WTC11 (cell line): Measurements from ENCODE around the gene COG3.

Experiments used
- ESRRA ChIP-seq: sonication (generic); formaldehyde crosslinking; IDR thresholded peaks from 2 replicates; pipeline ENCODE4 v1.8.1; 2022; ENCODE audit warnings: mild to moderate bottlenecking, missing genetic modification reagents, borderline replicate concordance
- FOXP1 ChIP-seq: sonication (generic); formaldehyde crosslinking; IDR thresholded peaks from 2 replicates; pipeline ENCODE4 v1.8.0; 2022; ENCODE audit warnings: missing genetic modification reagents, mild to moderate bottlenecking, moderate library complexity, borderline replicate concordance
- GABPB1 ChIP-seq: sonication (generic); formaldehyde crosslinking; IDR thresholded peaks from 2 replicates; pipeline ENCODE4 v1.8.1; 2023; ENCODE audit warnings: mild to moderate bottlenecking, missing genetic modification reagents
- TCF7 ChIP-seq: sonication (generic); formaldehyde crosslinking; IDR thresholded peaks from 2 replicates; pipeline ENCODE4 v1.8.0; 2022; ENCODE audit warnings: mild to moderate bottlenecking, low read depth, missing genetic modification reagents, moderate library complexity
- TEAD4 ChIP-seq: sonication (generic); formaldehyde crosslinking; IDR thresholded peaks from 2 replicates; pipeline ENCODE4 v1.8.0; 2022; ENCODE audit warnings: mild to moderate bottlenecking, missing genetic modification reagents
- ZNF121 ChIP-seq: sonication (generic); formaldehyde crosslinking; IDR thresholded peaks from 2 replicates; pipeline ENCODE4 v1.8.0; 2023; ENCODE audit warnings: missing genetic modification reagents
- ZNF232 ChIP-seq: sonication (generic); formaldehyde crosslinking; IDR thresholded peaks from 2 replicates; pipeline ENCODE4 v1.8.0; 2022; ENCODE audit warnings: mild to moderate bottlenecking, missing genetic modification reagents
- TF ChIP-seq, protein P1 (sequence below): sonication (generic); formaldehyde crosslinking; IDR thresholded peaks from 2 replicates; pipeline ENCODE4 v1.8.0; 2022; ENCODE audit warnings: mild to moderate bottlenecking, missing genetic modification reagents
- TF ChIP-seq, protein P2 (sequence below): sonication (generic); formaldehyde crosslinking; IDR thresholded peaks from 2 replicates; pipeline ENCODE4 v1.8.0; 2022; ENCODE audit warnings: mild to moderate bottlenecking, missing genetic modification reagents
- TF ChIP-seq, protein P3 (sequence below): fragments of 200-600 bp; IDR thresholded peaks from 2 replicates; pipeline ENCODE4 v1.8.0; 2022; ENCODE audit warnings: antibody characterized with exemption
- TF ChIP-seq, protein P4 (sequence below): sonication (generic); formaldehyde crosslinking; IDR thresholded peaks from 2 replicates; pipeline ENCODE4 v1.8.0; 2022; ENCODE audit warnings: mild to moderate bottlenecking, missing genetic modification reagents
- TF ChIP-seq, protein P5 (sequence below): sonication (generic); formaldehyde crosslinking; IDR thresholded peaks from 2 replicates; pipeline ENCODE4 v1.8.1; 2023; ENCODE audit warnings: mild to moderate bottlenecking, missing genetic modification reagents, moderate library complexity

DNA sequence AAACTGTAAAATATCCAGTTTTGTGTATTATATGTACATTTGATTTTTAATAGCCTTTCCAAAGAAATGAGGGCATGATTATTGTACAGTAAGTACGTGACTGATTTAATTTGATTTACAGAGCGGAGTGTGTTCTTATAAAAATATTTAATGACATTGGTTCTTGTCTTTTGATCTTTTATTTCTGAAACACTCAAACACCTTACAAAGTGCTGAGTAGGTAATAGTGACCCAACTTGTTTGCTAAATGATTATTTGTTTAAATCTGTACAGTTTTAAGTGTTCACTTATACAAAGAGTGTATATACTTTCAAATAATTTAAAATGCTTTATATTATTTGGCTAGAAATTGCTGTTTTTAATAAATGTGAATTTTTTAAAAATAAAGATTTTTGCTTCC lies 71.5 kb downstream of the COG3 start:
- TF ChIP-seq, protein P1, sequence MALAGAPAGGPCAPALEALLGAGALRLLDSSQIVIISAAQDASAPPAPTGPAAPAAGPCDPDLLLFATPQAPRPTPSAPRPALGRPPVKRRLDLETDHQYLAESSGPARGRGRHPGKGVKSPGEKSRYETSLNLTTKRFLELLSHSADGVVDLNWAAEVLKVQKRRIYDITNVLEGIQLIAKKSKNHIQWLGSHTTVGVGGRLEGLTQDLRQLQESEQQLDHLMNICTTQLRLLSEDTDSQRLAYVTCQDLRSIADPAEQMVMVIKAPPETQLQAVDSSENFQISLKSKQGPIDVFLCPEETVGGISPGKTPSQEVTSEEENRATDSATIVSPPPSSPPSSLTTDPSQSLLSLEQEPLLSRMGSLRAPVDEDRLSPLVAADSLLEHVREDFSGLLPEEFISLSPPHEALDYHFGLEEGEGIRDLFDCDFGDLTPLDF = no peak
- TF ChIP-seq, protein P2, sequence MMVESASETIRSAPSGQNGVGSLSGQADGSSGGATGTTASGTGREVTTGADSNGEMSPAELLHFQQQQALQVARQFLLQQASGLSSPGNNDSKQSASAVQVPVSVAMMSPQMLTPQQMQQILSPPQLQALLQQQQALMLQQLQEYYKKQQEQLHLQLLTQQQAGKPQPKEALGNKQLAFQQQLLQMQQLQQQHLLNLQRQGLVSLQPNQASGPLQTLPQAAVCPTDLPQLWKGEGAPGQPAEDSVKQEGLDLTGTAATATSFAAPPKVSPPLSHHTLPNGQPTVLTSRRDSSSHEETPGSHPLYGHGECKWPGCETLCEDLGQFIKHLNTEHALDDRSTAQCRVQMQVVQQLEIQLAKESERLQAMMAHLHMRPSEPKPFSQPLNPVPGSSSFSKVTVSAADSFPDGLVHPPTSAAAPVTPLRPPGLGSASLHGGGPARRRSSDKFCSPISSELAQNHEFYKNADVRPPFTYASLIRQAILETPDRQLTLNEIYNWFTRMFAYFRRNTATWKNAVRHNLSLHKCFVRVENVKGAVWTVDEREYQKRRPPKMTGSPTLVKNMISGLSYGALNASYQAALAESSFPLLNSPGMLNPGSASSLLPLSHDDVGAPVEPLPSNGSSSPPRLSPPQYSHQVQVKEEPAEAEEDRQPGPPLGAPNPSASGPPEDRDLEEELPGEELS (CRISPR knock-in tag) = no peak
- TF ChIP-seq TCF7 (CRISPR knock-in tag) (no peak), ZNF232 (CRISPR knock-in tag) (no peak), ESRRA (CRISPR knock-in tag) (no peak), FOXP1 (CRISPR knock-in tag) (no peak), TEAD4 (CRISPR knock-in tag) (no peak), GABPB1 (no peak), ZNF121 (CRISPR knock-in tag) (no peak)
- TF ChIP-seq, protein P3, sequence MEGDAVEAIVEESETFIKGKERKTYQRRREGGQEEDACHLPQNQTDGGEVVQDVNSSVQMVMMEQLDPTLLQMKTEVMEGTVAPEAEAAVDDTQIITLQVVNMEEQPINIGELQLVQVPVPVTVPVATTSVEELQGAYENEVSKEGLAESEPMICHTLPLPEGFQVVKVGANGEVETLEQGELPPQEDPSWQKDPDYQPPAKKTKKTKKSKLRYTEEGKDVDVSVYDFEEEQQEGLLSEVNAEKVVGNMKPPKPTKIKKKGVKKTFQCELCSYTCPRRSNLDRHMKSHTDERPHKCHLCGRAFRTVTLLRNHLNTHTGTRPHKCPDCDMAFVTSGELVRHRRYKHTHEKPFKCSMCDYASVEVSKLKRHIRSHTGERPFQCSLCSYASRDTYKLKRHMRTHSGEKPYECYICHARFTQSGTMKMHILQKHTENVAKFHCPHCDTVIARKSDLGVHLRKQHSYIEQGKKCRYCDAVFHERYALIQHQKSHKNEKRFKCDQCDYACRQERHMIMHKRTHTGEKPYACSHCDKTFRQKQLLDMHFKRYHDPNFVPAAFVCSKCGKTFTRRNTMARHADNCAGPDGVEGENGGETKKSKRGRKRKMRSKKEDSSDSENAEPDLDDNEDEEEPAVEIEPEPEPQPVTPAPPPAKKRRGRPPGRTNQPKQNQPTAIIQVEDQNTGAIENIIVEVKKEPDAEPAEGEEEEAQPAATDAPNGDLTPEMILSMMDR = no peak
- TF ChIP-seq, protein P4, sequence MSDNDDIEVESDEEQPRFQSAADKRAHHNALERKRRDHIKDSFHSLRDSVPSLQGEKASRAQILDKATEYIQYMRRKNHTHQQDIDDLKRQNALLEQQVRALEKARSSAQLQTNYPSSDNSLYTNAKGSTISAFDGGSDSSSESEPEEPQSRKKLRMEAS (CRISPR knock-in tag) = no peak
- TF ChIP-seq, protein P5, sequence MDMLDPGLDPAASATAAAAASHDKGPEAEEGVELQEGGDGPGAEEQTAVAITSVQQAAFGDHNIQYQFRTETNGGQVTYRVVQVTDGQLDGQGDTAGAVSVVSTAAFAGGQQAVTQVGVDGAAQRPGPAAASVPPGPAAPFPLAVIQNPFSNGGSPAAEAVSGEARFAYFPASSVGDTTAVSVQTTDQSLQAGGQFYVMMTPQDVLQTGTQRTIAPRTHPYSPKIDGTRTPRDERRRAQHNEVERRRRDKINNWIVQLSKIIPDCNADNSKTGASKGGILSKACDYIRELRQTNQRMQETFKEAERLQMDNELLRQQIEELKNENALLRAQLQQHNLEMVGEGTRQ (CRISPR knock-in tag) = no peak
